NCI-H2029 treated with DMSO at 0.1 percent for 48 hours (cell line): ENCODE data around the gene TLK1.
"Not testable (repeated sequence)": the region's sequence is repeated elsewhere in the genome, so short reads cannot be mapped to it uniquely, and the experiment has no call there.

ENCODE experiments used
- DNase-seq: peaks from one replicate; lab custom pipeline; 2025; lab: John Stamatoyannopoulos, UW

The TLK1 gene

DNA sequence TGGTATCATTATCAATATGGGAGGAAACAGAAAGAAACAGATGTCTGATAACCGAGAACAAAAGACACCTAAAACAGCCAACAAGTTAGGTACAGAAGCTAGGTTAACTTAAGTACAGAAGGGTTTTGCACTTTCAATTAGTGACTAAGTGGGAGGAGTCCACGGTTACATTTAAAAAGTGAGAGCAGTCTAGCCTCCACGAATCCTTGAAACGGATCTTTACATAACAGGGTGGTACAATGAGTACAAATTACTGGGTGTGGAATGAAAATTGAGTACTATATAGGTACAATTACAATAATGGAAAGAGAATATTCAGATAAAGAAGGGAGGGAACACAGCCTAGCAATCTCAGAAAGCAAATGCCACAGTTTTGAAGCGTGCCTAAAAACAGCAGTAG is 76.6 kb downstream of the TLK1 start:
- no peak for DNase-seq

DNA sequence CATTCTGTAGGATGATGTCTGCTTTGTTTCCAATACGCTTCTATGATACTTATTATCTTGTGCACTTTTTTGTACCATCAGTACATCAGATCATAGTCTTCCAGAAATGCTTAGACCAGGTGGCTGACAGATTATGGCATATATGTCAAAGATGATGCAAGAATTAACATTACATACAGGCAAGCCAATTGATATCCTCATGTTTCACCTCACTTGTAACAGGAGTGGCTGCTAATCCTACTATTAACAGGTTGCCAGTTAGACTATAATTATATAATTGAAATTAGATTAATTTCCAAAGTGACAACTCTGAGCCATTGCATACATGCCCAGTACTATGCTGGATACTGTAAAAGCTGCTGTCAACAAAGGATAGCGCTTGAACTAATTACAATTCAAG is 77.2 kb downstream of the TLK1 start:
- DNase-seq = no peak

DNA sequence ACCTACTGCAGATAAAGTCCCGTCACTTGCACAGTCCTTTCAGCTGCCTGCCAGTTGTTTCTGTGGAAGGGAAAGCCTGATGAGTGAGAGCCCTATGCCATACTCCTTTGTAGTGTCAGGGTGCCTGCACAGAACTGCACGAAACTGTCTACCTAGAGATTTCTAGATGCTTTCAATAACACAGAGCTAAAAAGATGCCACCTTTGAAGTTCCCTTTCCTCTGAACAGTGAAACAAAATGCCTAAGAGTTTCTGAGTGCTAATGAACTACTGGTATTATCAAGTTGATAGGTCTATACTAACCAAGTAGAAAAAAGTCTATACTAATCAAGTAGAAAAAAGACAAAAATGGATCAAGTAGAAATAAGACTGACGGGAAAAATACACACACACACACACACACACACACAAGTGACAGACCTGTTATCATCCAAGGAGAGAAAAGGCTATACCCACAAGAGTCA is 79.0 kb downstream of the TLK1 start:
- no peak for DNase-seq

DNA sequence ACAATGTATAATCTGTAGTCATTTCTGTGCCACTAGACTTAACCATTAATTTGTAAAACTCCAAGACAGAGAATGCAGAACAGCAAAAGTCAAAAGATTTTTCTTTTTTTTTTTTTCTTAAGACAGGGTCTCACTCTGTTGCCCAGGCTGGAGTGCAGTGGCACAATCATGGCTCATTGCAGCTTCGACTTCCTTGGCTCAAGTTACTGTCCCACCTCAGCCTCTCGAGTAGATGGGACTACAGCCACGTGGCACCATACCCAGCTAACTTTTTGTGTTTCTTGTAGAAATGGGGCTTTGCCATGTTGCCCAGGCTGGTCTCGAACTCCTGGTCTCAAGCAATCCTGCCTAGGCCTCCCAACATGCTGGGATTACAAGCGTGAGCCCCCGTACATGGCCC is 80.1 kb downstream of the TLK1 start:
- no peak for DNase-seq

DNA sequence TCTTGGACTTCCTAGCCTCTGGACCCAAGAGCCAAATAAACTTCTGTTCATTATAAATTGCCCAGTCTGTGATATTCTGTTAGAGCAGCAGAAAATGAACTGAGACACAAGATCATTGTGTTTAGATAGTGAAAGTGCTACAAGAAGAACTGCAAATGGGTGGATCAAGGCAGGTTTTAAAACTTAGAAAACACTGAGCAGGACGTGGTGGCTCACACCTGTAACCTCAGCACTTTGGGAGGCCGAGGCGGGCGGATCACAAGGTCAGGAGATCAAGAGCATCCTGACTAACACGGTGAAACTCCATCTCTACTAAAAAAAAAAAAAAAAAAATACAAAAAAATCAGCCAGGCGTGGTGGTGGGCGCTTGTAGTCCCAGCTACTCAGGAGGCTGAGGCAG is 84.3 kb downstream of the TLK1 start:
- not testable (repeated sequence) for DNase-seq

DNA sequence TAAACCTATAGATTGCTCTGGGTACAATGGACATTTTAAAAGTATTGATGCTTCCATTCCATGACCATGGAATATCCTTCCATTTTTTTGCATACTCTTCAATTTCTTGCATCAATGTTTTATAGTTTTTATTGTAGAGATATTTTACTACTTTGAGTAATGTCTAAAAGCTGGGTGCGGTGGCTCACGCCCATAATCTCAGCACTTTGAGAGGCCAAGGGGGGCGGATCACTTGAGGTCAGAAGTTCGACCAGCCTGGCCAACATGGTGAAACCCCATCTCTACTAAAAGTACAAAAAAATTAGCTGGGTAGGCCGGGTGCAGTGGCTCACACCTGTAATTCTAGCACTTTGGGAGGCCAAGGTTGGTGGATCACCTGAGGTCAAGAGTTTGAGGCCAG is 88.5 kb downstream of the TLK1 start:
- DNase-seq = no peak

DNA sequence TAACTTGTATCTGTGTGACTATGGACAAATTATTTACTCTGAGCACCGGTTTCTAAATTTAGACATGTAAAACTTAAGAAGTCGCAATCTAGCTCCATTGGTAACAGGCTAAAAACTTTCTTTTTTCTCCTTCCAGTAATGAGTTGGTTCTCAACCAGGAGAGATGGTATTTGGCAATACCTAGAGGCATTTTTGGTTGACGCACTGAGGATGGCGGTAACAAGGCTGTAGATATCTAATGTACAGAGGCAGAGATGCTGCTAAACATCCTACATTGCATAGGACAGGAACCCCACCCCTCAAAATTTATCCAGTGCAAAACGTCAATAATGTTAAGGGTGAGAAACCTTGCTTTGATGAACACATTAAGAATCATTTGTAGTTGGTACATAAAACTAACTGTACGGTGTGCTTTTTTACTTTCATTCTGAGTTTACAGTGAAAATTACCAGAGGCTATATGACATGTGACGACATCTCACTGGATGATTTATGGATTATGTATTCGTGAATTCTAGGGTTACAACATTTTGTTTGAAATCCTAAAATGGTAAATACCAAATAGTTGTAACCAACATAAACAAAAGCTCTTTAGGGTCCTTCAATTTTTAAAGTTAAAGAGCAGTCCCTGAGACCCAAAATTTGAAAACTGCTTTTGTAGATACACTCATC is 91.3 kb downstream of the TLK1 start:
- DNase-seq = no peak

DNA sequence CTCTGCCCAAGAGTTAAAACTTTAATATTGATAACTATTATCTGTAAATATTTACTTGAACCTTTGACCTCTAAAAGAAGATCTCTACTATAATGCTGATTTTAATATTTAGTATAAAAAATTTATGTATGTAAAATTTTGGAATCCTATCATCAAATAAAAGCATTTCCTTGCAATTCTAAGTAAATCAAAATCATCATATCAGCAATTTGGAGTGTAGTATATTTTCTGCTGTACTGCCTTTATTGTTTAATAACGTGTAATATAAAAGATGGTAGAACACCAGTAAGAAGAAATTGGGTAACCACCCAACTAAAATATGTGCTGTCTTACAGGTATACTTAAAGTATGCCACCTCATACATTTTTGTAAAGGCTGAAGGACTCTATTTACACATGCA is 94.6 kb downstream of the TLK1 start:
- DNase-seq = no peak

DNA sequence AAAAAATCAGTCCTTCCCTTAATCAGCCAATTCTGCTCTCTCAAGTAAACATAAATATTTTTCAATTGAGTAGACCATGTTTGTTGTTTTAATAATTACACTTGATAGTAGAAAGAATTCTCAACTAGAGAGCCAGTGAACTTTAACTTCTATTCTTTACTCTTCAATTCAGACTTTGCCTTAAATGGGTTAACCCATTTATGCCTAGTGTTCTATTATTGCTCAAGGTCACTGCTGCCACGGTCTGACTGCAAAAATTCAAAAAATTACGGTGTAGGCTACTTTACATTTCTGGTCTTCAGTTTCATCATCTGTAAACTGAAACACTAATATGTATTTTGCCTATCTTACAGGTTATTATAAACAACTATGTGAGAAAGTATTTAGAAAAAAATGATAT is 103.1 kb downstream of the TLK1 start:
- DNase-seq = no peak

DNA sequence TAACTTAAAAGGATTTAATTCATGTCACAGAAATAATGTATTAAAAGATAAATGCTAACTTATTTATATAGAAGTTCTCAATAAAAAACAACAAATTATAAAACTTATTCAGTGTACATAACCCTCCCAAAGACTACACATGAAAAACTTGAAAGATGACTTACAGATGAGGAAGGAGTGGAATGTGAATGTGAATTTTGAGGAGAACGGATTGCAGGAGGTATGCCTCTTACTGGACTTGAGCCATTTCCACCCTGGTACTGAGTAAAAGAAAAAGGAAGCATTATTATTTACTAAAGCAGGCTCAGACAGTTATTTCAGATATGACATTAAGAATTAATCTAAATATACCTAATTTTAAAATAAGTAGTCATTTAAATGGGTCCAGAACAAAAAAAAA is 104.4 kb downstream of the TLK1 start:
- no peak for DNase-seq

DNA sequence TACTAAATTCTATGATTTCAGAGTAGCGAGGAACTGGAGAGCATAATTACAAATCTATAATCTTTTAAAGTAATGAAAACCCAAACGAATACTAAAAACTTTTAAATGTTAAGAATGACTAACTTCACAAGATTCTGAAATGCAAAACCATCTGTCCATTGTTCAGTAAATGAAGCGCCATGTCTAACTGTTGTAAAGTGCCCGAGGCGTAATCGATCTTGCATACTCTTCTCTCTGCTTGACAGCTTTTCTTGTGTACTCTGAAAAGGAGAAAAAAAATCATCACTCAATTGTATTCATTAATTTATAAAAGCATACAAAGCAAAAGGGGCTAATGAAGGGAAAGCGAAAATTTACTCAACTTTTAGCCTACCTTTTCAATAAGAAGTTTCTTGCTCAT is 111.0 kb downstream of the TLK1 start:
- DNase-seq = no peak

DNA sequence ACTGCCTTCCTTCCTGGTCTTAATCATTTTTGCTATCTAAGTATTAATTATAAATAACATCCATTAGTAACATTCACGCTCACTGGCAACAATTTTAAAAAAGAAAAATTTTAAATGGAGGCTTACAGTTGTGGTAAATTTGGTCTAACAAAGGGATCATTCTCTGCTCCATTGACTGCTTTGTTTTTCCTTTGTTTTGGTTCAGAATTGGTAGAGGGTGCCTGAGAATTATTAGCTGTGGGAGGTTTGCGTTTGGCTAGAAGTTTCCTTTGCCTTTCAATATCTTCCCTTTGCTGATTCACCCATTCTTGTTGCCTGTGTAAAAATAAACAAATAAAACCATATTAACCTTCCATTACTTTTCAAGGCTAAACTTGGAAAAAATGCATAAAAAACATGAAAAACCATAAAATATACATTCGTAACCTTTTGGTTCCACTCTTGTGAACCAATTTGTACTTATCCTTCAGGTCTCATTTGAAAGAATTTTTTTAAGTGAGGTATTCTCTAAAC is 114.6 kb downstream of the TLK1 start:
- DNase-seq = no peak

DNA sequence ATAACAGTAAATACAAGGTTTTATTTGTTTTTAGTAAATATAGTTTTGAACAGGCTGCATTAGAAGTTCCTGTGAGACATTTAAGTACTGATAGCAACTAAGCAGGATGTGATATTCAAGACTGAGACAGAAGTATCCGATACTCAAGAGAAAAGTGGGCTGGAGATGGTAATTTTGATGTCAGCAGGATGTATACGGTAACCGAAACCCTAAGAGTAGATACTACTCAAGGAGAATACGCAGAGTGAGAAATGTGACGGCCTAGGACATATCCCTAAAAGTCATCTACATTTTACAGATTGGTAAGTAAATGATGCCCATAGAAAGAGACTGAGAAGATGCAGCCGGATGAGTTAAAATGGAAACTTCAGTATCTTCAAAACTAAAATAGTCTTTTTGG is 116.3 kb downstream of the TLK1 start:
- DNase-seq = no peak

DNA sequence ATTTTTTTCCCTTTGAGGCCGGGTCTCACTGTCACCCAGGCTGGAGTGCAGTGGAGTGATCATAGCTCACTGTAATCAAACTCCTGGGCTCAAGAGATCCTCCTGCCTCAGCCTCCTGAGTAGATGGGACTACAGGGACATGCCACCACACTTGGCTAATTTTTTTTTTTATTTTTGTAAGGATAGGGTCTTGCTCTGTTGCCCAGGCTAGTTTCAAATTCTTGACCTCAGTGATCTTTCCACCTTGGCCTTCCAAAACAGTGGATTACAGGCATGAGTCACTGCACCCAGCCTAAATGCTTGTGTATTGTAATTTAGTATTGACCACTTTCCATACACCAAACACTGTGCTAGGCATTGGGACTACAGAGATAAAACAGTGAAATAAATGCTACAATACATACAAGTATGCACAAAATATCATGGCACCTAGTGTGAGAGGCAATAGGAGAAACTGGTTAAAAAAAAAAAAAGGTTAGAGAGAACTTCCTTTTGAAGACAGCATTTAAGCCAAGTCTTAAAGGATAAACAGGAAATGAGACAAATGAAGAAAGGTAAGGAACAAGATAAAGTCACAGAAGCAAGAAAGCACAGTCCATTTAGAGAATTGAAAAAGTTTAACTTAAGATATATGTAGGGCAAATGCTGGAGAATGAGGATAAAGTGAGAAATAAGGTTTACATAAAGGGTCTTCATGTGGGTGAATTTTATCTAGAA is 118.3 kb downstream of the TLK1 start:
- DNase-seq = no peak

DNA sequence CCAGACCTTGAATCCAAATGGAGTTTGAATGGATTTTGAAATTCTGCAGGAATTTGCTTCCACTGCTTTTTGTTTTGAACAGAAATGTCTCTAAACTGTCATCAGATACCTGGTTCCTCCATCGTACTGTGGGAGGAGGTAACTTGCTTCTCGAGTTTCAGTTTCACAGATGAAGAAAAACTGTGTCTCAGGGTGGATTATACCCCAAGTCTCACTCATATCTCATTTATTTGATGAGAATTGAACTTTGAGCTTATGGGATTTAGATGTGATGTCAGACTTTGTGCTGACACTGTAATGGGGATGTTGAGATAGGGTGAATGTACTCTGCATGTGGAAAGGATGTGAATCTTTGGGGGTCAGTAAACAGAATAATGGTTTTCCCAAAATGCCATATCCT is 124.2 kb downstream of the TLK1 start:
- DNase-seq = no peak

DNA sequence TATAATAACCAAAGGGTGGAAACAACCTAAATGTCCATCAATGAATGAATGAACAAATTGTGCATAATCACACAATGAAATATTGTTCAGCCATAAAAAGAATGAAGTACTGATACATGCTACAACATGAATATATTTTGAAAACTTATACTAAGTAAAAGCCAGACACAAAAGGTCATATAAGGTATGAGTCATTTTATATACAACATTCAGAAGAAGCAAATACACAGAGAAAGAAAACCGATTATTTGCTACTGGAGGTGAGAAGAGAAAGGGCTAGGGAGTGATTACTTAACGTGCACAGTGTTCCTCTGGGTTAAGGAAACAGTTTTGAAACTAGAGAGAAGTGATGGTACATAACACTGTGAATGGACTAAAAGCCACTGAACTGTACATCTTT is 126.4 kb downstream of the TLK1 start:
- no peak for DNase-seq

DNA sequence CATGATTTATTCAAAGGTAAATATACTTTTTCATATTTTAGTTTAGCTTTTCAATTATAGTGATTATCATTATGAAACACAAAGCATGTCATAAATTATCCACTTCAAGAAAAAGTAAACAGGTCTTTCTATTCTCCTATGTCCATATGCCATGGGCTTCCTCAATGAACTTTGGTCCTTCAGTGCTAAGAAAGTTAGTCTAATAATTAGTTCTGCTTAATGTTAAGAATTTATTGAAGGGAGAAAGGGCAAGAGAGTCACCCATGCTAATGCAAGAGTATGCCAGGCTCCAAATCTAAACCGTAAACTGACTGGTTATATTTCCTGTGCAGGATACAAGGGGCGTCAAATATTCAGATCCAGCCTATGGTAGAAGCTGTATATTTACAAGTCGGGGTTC is 135.5 kb downstream of the TLK1 start:
- no peak for DNase-seq

DNA sequence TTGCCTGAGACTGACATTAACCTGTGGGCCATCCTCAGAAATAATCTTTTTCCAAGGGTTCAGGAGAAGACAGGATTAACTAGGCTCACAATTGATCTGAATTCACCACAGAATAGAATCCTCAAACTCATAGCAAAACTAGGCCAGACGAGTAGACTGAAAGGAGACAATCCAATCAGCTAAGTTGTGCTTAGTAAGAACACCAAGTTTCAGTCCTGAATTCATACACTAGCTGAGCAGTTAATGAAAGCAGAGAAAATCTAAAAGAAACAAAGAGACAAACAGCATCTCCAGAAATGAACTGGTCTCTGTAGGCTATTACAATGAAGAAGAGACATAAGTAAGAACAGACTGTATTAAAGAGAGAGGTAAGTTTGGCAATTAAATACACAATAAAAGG is 142.2 kb downstream of the TLK1 start:
- no peak for DNase-seq

DNA sequence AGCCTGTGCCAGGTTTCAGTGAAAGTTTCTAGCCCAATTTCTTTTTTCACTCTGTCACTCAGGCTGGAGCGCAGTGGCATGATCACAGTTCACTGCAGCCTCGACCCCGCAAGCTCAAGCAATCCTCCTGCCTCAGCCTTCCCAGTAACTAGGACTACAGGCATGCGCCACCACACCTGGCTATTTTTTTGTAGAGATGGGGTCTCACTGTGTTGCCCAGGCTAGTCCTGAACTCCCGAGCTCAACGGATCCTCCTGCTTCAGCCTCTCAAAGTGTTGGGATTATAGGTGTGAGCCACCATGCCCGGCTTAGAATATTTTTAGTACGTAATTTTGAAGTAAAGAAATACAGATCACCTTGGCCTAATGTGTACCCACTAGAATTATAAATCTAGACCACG is 144.6 kb downstream of the TLK1 start:
- DNase-seq = no peak

DNA sequence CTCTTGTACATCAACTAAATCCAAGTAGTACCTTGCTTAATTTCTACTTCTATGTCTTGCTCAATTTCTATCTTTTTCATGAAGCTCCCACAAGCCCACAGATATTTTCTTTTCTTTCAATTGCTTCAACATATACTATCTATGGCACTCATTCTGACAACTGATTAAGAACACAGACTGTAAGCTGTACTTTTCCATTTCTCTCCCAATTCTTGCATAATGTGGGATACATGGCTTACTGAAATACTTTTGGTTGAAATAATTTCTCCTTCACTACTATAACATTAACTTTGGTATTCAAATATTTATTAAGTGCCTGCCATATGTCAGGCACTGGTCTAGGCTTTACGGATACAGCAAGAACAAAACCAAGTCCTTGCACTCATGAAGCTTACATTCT is 146.8 kb downstream of the TLK1 start:
- DNase-seq = no peak

DNA sequence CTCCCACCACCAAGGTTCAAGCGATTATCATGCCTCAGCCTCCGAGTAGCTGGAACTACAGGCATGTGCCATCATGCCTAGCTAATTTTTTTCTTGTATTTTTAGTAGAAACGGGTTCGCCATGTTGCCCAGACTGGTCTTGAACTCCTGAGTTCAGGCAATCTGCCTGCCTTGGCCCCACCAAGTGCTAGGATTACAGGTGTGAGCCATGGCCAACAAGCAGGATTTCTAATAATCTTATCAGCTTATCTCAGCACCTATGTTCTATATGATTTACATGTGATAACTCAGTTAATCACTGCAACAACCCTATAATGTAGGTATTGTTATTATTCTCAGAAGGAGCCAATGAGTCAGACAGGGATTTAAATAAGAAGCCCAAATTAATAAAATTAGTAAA is 151.3 kb downstream of the TLK1 start:
- DNase-seq = no peak

DNA sequence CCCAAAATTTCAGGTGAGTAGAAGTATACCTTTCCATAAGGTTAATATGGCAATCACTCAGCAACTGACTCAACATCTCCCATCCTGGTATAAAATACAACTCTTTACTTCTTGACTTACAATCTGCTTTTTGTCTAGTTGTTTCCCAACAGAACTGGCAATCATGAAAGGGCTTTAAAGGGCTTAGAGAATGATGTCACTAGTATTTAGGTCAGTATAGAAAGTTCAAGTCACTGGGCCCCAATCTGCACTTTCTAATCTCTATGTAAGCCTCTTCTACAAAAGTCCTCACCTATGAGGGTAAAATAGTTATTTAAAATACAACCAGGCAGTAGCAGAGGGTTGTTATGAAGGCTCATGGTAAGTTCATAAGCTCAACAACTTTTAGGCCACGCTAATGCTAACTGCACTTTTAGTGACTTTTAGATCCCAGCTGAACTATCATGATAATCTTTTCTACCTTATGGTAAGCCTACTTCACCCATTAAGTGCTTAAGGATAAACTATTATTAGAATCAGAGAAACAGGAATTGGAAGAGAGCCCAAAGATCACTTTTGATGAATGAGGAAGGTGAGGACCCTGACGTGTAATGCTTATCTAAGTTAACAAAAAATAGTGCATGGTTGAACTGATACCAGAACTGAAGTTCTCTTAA is 152.0 kb downstream of the TLK1 start:
- no peak for DNase-seq

DNA sequence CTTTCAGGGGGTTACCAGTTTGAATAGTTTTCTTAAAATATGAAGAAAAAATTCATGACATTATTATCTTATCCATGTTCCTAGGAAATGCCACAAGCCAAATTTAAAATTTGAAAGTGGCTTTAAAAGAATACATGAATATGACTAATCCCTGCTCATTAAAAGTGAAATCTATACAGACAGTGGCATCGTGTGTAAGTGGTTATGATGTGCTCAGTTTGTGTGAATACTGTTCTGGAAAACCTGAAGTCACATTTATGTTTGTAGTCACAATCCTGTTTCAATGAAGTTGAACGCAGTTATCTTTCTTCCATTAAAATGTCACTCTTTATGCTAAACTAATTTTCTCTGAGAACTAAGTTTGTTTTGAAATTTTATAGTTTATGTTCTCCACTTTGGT is 155.9 kb downstream of the TLK1 start:
- DNase-seq = no peak
